ENCODE measurements around the gene TCP11.

Gene TCP11

DNA sequence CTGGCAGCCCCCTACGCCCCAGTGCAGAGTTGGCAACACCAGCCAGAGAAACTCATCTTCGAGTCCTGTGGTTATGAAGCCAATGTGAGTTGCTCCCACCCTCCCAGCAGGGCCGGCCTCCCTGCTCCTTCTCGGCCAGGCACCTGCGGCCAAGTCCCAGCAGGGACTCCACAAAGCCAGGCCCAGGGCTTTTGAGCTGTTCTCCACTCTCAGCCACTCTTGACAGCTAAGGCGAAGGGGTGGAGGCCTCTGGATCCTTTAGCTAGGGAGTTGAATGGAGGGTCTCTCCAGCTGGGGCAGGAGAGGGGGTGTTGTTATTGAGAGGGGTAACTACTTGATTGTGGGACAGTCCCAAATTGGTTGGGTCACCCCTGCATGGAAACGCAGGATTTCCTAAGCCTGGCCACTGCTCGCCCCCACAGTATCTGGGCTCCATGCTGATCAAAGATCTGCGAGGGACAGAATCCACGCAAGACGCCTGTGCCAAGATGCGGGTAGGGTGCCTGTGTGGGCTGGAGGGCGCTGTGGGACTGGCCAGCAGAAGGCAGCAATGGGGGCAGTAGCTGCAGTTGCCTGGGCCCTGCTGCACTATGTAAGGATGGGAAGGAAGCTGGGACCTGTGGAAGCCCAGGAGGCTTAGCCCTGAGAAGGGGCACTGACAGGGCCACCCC lies 58.3 kb downstream of the TCP11 start:
- no peaks in the 10 kb centered on the region for H3K27me3 ChIP-seq (ENCODE audit: control insufficient read depth, insufficient read depth, low read length)
- no peak overlapping the region for H3K4me3 ChIP-seq (ENCODE audit: low read length)
- no peaks in the 10 kb centered on the region for H3K9me3 ChIP-seq (ENCODE audit: control insufficient read depth, insufficient read depth, low read length)
- H3K4me1 ChIP-seq (ENCODE audit: control insufficient read depth, insufficient read depth, low read length): no peaks in the 10 kb centered on the region; the same call in 1 of the 2 replicates
- DNase-seq (ENCODE audit: low read depth, low spot score): no peak
- H3K36me3 ChIP-seq (ENCODE audit: control insufficient read depth, insufficient read depth, low read length): peaks cover 6% of the 10 kb centered on the region; the same call in 1 of the 2 replicates
- H3K27ac ChIP-seq (ENCODE audit: low read length): no peak overlapping the region
- WGBS (ENCODE audit: insufficient coverage, insufficient read length): no CpG with 5 or more reads among the region's 13 CpGs

DNA sequence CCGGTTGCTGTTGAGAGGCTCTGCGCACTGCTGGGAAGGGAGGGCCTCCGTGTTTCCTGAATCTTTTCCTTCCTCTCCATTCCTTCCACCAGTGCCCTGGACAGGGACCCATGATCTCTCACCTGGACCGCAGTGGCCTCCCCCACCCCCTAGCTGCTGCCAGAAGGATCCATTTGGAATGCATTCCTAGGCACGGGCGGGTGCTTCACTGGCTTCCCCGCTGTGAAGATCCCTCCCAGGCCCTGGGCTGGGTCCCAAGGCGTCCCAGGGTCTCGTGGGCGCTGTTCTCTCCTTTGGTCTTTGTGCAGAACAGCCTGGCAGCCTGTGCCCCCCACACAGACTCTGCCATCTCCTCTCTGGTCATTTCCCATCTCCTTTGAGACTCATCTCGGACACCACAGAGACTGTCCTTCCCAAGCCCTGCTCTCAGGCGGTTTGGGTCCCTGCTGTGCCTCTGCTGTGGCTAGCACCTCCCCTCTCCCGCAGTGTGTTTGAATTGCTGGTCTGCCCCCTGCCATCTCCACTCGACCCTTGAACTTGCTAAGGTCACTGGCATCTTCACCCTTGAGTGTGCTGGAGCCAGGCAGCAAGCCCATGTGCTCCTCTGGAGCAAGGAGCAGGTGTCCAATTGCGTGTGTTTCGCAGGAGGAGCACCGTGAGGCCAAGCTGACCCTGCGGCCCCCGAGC lies 59.0 kb downstream of the TCP11 start:
- Histone ChIP-seq H3K4me3 (ENCODE audit: low read length) (no peak overlapping the region), H3K36me3 (ENCODE audit: control insufficient read depth, insufficient read depth, low read length) (peaks cover 6% of the 10 kb centered on the region; the same call in 1 of the 2 replicates), H3K9me3 (ENCODE audit: control insufficient read depth, insufficient read depth, low read length) (no peaks in the 10 kb centered on the region), H3K4me1 (ENCODE audit: control insufficient read depth, insufficient read depth, low read length) (no peaks in the 10 kb centered on the region; the same call in 1 of the 2 replicates), H3K27me3 (ENCODE audit: control insufficient read depth, insufficient read depth, low read length) (no peaks in the 10 kb centered on the region), H3K27ac (ENCODE audit: low read length) (no peak overlapping the region)
- WGBS (ENCODE audit: insufficient coverage, insufficient read length): no CpG with 5 or more reads among the region's 19 CpGs
- DNase-seq (ENCODE audit: low read depth, low spot score): no peak

DNA sequence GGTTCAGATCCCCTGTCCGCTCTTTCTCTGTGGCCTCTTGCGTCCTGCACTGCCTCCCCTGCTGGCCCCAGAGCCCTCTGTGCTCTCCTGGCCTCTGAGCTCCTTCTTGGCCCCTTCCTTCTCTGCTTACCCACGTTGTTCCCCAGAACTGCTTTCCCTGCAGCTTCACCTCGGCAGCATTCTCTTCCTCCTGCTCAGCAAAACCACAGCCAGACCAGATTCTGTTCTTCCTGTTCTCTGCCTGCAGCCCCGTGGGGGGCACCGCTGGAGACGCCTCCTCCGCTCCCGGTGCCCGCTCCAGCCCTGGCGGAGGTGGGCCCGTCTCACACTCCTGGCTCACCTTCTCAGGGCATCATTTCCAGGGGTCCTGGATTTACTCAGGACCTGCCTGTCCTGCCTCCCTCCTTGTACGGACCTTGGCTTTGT lies 59.7 kb downstream of the TCP11 start:
- WGBS (ENCODE audit: insufficient coverage, insufficient read length): no CpG with 5 or more reads among the region's 13 CpGs
- Histone ChIP-seq H3K27me3 (ENCODE audit: control insufficient read depth, insufficient read depth, low read length) (no peaks in the 10 kb centered on the region), H3K9me3 (ENCODE audit: control insufficient read depth, insufficient read depth, low read length) (no peaks in the 10 kb centered on the region), H3K27ac (ENCODE audit: low read length) (no peak overlapping the region), H3K36me3 (ENCODE audit: control insufficient read depth, insufficient read depth, low read length) (peaks cover 6% of the 10 kb centered on the region; the same call in 1 of the 2 replicates), H3K4me3 (ENCODE audit: low read length) (no peak overlapping the region), H3K4me1 (ENCODE audit: control insufficient read depth, insufficient read depth, low read length) (no peaks in the 10 kb centered on the region; the same call in 1 of the 2 replicates)
- no peak for DNase-seq (ENCODE audit: low read depth, low spot score)

DNA sequence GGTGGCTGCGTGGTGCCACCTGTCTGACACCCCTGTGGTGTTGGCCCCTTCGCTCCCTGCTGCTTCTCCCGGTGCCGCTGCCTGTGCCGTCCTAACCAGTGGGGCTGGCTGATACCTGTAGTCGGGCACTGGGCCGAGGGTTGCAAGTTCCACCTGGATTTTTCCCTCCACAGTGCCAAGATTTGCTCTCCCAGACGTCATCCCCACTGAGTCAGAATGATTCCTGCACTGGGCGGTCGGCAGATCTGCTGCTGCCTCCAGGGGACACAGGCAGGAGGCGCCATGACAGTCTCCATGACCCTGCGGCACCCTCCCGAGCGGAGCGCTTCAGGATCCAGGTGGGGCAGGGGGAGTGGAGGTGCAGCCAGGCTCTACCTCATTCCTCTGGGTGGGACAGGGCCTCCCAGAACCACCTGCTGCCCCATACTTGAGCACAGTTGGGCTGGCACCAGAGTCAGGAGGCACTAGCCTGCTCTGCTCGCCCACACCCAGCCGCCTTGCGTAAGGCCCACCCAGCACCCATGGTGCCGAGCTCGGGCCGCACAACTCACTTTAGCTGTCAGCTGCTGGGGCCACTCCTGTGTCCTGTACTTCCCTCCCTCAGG lies 60.2 kb downstream of the TCP11 start:
- no CpG with 5 or more reads among the region's 21 CpGs for WGBS (ENCODE audit: insufficient coverage, insufficient read length)
- Histone ChIP-seq H3K9me3 (ENCODE audit: control insufficient read depth, insufficient read depth, low read length) (no peaks in the 10 kb centered on the region), H3K4me3 (ENCODE audit: low read length) (no peak overlapping the region), H3K36me3 (ENCODE audit: control insufficient read depth, insufficient read depth, low read length) (peaks cover 6% of the 10 kb centered on the region; the same call in 1 of the 2 replicates), H3K27ac (ENCODE audit: low read length) (no peak overlapping the region), H3K27me3 (ENCODE audit: control insufficient read depth, insufficient read depth, low read length) (no peaks in the 10 kb centered on the region), H3K4me1 (ENCODE audit: control insufficient read depth, insufficient read depth, low read length) (no peaks in the 10 kb centered on the region; the same call in 1 of the 2 replicates)
- DNase-seq (ENCODE audit: low read depth, low spot score): no peak

DNA sequence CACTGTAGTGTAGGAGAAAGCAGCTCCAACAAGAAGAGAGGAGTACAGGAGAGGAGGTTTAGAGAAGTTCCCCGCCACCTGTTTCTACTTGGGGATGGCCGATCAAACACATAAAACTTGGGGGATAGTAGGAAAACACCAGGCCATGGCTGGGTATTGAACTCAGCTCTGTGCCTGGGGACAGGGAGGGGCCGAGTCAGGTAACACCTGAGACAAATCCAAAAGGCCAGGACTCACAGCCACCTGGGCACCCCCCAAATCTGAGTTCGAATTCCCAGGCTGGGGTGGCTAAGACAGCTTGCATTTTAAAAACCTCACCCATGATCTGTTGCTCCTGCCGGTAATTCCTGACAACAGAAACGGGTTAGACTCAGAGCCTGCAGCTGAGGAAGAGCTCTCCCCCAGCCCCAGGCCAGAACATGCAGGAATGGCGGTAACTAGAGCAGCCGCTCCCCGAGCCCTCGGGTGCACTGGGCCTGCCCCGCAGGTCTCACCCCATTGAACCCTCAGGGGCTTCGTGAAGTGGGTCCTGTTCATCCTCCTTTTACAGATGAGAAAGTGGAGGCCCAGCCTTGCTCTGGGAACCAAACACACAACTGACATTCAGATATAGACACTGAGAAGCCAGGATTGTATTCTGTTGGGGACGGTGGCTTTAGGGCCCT lies 61.0 kb downstream of the TCP11 start:
- Histone ChIP-seq H3K27ac (ENCODE audit: low read length) (no peak overlapping the region), H3K4me3 (ENCODE audit: low read length) (no peak overlapping the region), H3K9me3 (ENCODE audit: control insufficient read depth, insufficient read depth, low read length) (no peaks in the 10 kb centered on the region), H3K36me3 (ENCODE audit: control insufficient read depth, insufficient read depth, low read length) (0 out of 2 replicates have a peak, but pooled peaks cover 6% of the 10 kb centered on the region), H3K27me3 (ENCODE audit: control insufficient read depth, insufficient read depth, low read length) (no peaks in the 10 kb centered on the region), H3K4me1 (ENCODE audit: control insufficient read depth, insufficient read depth, low read length) (no peaks in the 10 kb centered on the region; the same call in 1 of the 2 replicates)
- DNase-seq (ENCODE audit: low read depth, low spot score): no peak
- no CpG with 5 or more reads among the region's 13 CpGs for WGBS (ENCODE audit: insufficient coverage, insufficient read length)

DNA sequence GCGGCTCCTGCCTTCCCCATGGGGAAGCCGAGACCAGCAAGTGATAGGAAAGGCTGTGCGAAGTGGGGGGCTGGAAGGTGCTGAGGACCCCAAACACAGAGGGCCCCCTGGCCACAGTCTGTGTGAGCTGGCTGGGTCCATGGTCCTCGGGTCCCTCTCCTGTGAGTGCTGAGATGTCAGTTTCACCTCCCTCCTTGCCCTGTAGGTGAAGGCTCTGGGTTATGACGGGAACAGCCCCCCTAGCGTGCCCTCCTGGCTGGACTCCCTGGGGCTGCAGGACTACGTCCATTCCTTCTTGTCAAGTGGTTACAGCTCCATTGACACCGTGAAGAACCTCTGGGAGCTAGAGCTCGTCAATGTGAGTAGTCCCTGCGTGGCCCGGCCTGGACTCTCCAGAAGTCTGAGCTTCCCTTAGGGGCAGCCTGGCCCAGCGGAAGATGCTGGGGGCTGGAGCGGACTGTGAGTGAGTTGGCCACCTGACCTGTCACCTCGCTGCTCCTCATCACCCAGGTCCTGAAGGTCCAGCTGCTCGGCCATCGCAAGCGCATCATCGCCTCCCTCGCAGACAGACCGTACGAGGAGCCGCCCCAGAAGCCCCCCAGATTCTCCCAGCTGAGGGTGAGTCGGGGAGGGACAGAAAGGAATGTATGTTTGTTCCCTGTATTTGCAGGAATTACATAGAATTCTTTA lies 61.7 kb downstream of the TCP11 start:
- H3K36me3 ChIP-seq (ENCODE audit: control insufficient read depth, insufficient read depth, low read length): 0 out of 2 replicates have a peak, but pooled peaks cover 4% of the 10 kb centered on the region
- WGBS (ENCODE audit: insufficient coverage, insufficient read length): no CpG with 5 or more reads among the region's 23 CpGs

GRCh38 chr6:35078896-35079295 lies 62.2 kb downstream of the TCP11 start:
- no CpG with 5 or more reads among the region's 11 CpGs for WGBS (ENCODE audit: insufficient coverage, insufficient read length)
- no peak overlapping the region for H3K4me3 ChIP-seq (ENCODE audit: low read length)
- H3K4me1 ChIP-seq (ENCODE audit: control insufficient read depth, insufficient read depth, low read length): no peaks in the 10 kb centered on the region; the same call in 1 of the 2 replicates
- DNase-seq (ENCODE audit: low read depth, low spot score): no peak
- no peak overlapping the region for H3K27ac ChIP-seq (ENCODE audit: low read length)
- H3K36me3 ChIP-seq (ENCODE audit: control insufficient read depth, insufficient read depth, low read length): 0 out of 2 replicates have a peak, but pooled peaks cover 4% of the 10 kb centered on the region
- no peaks in the 10 kb centered on the region for H3K27me3 ChIP-seq (ENCODE audit: control insufficient read depth, insufficient read depth, low read length)
- no peaks in the 10 kb centered on the region for H3K9me3 ChIP-seq (ENCODE audit: control insufficient read depth, insufficient read depth, low read length)

More for the DNA sequence above, 61.7 kb downstream of the TCP11 start:
- Histone ChIP-seq H3K4me3 (ENCODE audit: low read length) (no peak overlapping the region), H3K27ac (ENCODE audit: low read length) (no peak overlapping the region), H3K9me3 (ENCODE audit: control insufficient read depth, insufficient read depth, low read length) (no peaks in the 10 kb centered on the region), H3K4me1 (ENCODE audit: control insufficient read depth, insufficient read depth, low read length) (no peaks in the 10 kb centered on the region; the same call in 1 of the 2 replicates), H3K27me3 (ENCODE audit: control insufficient read depth, insufficient read depth, low read length) (no peaks in the 10 kb centered on the region)
- no peak for DNase-seq (ENCODE audit: low read depth, low spot score)

DNA sequence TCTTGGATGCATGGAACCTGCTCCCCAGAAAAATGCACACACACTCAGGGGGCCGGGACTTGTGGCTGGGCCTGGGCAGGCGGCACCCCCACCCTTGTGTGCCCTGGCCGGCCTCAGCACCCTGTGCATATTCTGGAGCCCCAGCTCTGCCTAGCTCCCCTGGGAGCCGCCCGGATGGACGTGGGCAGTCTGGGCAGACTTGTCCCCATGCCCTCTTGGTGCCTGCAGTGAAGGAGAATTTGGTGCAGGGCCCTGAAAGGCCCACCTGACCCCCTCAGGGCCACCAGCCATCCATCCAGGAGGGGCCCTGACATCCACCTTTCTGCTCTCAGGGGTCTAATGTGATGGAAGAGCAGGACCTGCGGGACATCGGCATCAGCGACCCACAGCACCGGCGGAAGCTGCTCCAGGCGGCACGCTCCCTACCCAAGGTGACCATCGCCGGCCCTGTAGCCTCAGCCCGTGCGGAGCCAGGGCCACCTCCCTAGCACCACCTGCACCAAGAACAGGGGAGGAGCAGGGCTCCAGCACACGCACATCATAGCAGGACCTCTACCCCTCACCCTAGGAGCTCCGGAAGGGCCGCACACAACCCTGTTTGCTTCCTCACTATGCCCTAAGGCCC lies 62.8 kb downstream of the TCP11 start:
- no peak for DNase-seq (ENCODE audit: low read depth, low spot score)
- H3K27me3 ChIP-seq (ENCODE audit: control insufficient read depth, insufficient read depth, low read length): no peaks in the 10 kb centered on the region
- H3K36me3 ChIP-seq (ENCODE audit: control insufficient read depth, insufficient read depth, low read length): 0 out of 2 replicates have a peak, but pooled peaks cover 4% of the 10 kb centered on the region
- H3K4me3 ChIP-seq (ENCODE audit: low read length): no peak overlapping the region; the same call in 1 of the 2 replicates
- H3K9me3 ChIP-seq (ENCODE audit: control insufficient read depth, insufficient read depth, low read length): no peaks in the 10 kb centered on the region
- H3K4me1 ChIP-seq (ENCODE audit: control insufficient read depth, insufficient read depth, low read length): no peaks in the 10 kb centered on the region; the same call in 1 of the 2 replicates
- H3K27ac ChIP-seq (ENCODE audit: low read length): no peak overlapping the region
- WGBS (ENCODE audit: insufficient coverage, insufficient read length): no CpG with 5 or more reads among the region's 20 CpGs

- 0 out of 2 replicates have a peak, but pooled peaks cover 4% of the 10 kb centered on the region for H3K36me3 ChIP-seq (ENCODE audit: control insufficient read depth, insufficient read depth, low read length)
- no peak for DNase-seq (ENCODE audit: low read depth, low spot score)
- WGBS (ENCODE audit: insufficient coverage, insufficient read length): no CpG with 5 or more reads among the region's 11 CpGs
Measured at GRCh38 chr6:35077713-35078105, 63.4 kb downstream of the TCP11 start.

More at GRCh38 chr6:35077713-35078105, 63.4 kb downstream of the TCP11 start:
- H3K27ac ChIP-seq (ENCODE audit: low read length): no peak overlapping the region
- H3K9me3 ChIP-seq (ENCODE audit: control insufficient read depth, insufficient read depth, low read length): no peaks in the 10 kb centered on the region
- H3K4me1 ChIP-seq (ENCODE audit: control insufficient read depth, insufficient read depth, low read length): no peaks in the 10 kb centered on the region; the same call in 1 of the 2 replicates
- H3K4me3 ChIP-seq (ENCODE audit: low read length): no peak overlapping the region
- H3K27me3 ChIP-seq (ENCODE audit: control insufficient read depth, insufficient read depth, low read length): no peaks in the 10 kb centered on the region

All from iPS DF 6.9 (cell line).